Measurements from ENCODE around the gene VSIG2.

Gene VSIG2

DNA sequence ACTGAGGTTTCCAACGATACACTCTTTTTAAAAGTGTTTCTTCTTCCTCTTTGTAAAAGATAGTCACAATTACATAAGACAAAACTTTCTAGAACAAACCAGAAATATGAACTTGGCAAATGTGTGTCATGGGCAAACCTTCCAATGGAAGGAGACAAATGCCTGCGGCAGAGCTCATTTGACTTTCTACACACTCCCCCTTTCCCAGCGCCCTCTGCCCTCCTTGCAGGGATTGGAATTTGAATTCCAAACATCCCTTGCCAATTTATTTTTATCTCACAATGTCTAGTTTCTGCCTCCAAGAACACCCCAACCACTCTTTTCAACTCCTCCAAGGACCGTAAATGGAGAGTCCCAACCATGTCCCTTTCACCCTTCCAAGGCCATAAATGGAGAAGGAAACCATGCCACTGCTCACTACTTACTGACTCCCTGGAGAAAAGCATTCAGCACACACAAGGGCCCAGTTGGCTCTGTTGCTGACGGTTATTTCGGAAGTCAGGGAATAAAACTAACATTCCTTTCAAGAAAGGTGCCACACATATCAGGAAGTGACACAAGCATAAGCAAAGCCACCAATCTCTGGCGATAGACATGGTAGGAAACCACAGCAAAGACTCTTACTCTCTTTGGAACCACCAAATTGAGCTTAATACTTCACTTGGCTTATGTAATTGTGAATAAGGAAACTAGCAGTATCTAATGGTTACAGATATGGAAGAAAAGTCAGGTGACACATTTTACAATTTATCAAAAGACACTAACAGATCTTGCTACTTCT lies 25.0 kb upstream of the VSIG2 start:
- TF ChIP-seq SIN3A (IDR thresholded peaks at IDR 0.05; ENCODE audit: borderline replicate concordance, insufficient read depth, low read length) (no peak), TAF1 (IDR thresholded peaks at IDR 0.05; ENCODE audit: borderline replicate concordance, insufficient read depth, low read length) (no peak), POLR2AphosphoS5 (IDR thresholded peaks at IDR 0.05; ENCODE audit: low read depth, low read length) (no peak), FOXP2 (optimal IDR thresholded peaks at IDR 0.05; ENCODE audit: borderline replicate concordance, extremely low read depth, extremely low read length, insufficient read depth) (no peak)
- TF ChIP-seq, protein P1, sequence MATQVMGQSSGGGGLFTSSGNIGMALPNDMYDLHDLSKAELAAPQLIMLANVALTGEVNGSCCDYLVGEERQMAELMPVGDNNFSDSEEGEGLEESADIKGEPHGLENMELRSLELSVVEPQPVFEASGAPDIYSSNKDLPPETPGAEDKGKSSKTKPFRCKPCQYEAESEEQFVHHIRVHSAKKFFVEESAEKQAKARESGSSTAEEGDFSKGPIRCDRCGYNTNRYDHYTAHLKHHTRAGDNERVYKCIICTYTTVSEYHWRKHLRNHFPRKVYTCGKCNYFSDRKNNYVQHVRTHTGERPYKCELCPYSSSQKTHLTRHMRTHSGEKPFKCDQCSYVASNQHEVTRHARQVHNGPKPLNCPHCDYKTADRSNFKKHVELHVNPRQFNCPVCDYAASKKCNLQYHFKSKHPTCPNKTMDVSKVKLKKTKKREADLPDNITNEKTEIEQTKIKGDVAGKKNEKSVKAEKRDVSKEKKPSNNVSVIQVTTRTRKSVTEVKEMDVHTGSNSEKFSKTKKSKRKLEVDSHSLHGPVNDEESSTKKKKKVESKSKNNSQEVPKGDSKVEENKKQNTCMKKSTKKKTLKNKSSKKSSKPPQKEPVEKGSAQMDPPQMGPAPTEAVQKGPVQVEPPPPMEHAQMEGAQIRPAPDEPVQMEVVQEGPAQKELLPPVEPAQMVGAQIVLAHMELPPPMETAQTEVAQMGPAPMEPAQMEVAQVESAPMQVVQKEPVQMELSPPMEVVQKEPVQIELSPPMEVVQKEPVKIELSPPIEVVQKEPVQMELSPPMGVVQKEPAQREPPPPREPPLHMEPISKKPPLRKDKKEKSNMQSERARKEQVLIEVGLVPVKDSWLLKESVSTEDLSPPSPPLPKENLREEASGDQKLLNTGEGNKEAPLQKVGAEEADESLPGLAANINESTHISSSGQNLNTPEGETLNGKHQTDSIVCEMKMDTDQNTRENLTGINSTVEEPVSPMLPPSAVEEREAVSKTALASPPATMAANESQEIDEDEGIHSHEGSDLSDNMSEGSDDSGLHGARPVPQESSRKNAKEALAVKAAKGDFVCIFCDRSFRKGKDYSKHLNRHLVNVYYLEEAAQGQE (IDR thresholded peaks at IDR 0.05; ENCODE audit: insufficient read depth in 1 of 2, low read depth in 2 of 2, low read length in 2 of 2): no peak

DNA sequence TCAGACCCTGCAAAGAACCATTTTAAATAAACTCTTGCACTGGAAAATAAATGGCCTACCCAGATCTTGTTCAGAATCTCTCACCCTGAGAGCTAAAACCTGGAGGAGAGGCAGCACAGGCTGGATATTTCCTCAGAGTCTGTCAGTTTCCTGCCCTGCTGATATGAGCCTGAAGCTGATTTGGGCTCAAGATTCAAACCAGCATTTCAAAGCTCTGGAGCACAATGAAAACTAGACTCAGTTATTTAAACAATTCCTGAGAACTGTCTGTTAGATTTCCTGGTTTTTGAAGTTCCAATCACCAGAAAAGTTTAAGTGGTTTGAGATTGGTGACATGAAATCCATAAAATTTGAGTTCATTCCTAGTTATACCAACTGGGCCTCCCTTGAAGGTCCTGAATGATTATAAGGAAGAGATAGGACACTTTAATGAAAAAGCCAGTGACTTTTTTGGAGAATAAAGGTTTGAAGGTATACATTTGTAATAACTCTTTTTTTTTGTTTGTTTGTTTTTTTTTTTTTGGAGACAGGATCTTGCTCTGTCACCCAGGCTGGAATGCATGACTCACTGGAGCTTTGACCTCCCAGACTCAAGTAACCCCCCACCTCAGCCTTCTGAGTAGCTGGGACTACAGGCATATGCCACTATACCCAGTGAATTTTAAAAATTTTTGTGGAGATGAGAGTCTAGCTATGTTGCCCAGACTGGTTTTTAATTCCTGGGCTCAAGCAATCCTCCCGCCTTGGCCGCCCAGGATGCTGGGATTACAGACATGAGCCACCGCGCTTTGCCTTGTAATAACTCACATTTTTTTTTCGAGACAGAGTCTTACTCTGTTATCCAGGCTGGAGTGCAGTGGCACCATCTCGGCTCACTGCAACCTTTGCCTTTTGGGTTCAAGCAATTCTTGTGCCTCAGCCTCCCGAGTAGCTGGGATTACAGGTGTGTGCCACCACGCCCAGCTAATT lies 18.0 kb upstream of the VSIG2 start:
- TF ChIP-seq POLR2AphosphoS5 (IDR thresholded peaks at IDR 0.05; ENCODE audit: low read depth, low read length) (no peak), SIN3A (IDR thresholded peaks at IDR 0.05; ENCODE audit: borderline replicate concordance, insufficient read depth, low read length) (no peak), TAF1 (IDR thresholded peaks at IDR 0.05; ENCODE audit: borderline replicate concordance, insufficient read depth, low read length) (no peak), FOXP2 (optimal IDR thresholded peaks at IDR 0.05; ENCODE audit: borderline replicate concordance, extremely low read depth, extremely low read length, insufficient read depth) (no peak)
- TF ChIP-seq, protein P1 (IDR thresholded peaks at IDR 0.05; ENCODE audit: insufficient read depth in 1 of 2, low read depth in 2 of 2, low read length in 2 of 2): no peak

DNA sequence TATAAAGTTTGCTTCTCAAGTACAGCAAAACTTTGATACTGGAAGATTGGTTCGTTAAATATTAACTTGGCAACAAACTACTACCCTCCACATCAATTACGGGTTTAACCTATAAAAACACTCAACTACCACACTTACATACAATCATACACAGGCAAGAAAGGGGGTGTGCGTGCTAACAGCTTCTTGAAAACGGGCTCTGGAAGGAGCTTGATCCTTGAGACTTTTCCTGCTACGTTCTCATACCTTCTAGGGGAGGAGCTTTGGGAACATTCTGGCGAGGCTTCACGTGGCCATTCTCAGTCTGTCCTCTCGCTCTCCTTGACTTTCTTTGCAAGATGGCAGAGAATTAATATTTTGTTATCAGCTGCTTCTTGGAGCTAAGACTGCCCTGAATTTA lies 16.9 kb upstream of the VSIG2 start:
- TF ChIP-seq FOXP2 (optimal IDR thresholded peaks at IDR 0.05; ENCODE audit: borderline replicate concordance, extremely low read depth, extremely low read length, insufficient read depth) (no peak), TAF1 (IDR thresholded peaks at IDR 0.05; ENCODE audit: borderline replicate concordance, insufficient read depth, low read length) (no peak), SIN3A (IDR thresholded peaks at IDR 0.05; ENCODE audit: borderline replicate concordance, insufficient read depth, low read length) (no peak), POLR2AphosphoS5 (IDR thresholded peaks at IDR 0.05; ENCODE audit: low read depth, low read length) (no peak)
- TF ChIP-seq, protein P1 (IDR thresholded peaks at IDR 0.05; ENCODE audit: insufficient read depth in 1 of 2, low read depth in 2 of 2, low read length in 2 of 2): no peak

DNA sequence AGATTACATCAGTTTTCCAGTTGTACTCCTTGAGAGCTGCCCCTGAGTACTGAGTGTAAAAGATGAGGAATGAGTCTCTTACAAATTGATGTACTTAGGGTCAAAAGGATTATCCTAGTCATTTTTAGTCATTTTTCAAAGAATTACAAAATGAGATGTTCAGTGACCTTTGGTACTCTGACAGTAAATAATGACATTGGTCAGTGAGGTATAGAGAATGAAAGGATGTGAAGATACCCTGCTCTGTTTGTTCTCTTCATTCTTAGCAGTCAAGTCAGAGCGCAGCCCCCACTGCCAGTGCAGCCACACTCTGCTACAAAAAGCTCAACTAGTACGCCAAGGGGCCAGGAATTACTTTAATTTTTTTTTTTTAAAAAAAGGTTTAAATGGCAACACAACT lies 14.1 kb upstream of the VSIG2 start:
- TF ChIP-seq FOXP2 (optimal IDR thresholded peaks at IDR 0.05; ENCODE audit: borderline replicate concordance, extremely low read depth, extremely low read length, insufficient read depth): no peak
- TF ChIP-seq SIN3A (IDR thresholded peaks at IDR 0.05; ENCODE audit: borderline replicate concordance, insufficient read depth, low read length): no peak

DNA sequence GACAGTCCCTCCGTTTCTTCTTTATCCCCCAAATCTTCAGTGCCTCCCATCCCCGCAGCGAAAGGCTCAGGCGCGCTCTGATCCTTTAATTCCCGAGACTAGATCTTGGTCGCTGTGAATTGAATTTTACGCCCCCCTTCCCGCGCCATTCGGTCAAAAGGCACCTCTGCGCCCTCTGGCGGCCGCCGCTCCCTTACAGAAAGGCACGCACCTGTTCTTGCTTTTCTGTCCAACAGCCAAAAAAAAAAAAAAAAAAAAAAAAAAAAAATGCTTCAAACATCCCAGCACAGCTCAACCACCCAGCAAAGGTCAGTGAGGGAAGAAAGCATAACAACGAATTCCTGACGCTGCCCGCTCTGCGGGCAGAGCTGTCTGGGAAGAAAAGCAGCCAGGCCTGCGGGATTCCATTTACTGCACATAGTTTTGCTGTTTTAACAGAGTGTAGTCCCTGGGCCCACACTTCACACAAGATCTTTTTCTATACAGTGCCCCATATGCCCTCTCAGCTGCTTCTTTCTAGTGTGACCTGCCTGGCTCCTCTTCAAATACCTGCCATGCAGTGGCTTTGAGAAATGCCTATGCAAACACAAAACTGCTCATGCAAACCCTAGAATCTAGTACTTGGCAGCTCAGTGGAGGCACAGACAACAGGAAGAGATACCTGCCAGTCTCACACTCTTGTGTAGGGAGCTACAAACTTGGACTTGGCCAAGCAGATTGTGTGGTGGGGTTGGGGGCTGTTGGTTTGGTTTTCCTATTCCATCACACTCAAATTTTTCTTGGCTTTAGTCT lies 11.3 kb upstream of the VSIG2 start:
- TF ChIP-seq FOXP2 (optimal IDR thresholded peaks at IDR 0.05; ENCODE audit: borderline replicate concordance, extremely low read depth, extremely low read length, insufficient read depth): no peak
- TF ChIP-seq TAF1 (IDR thresholded peaks at IDR 0.05; ENCODE audit: borderline replicate concordance, insufficient read depth, low read length): no peak
- TF ChIP-seq, protein P1 (IDR thresholded peaks at IDR 0.05; ENCODE audit: insufficient read depth in 1 of 2, low read depth in 2 of 2, low read length in 2 of 2): no peak
- TF ChIP-seq SIN3A (IDR thresholded peaks at IDR 0.05; ENCODE audit: borderline replicate concordance, insufficient read depth, low read length): no peak
- no peak for TF ChIP-seq POLR2AphosphoS5 (IDR thresholded peaks at IDR 0.05; ENCODE audit: low read depth, low read length)

Data from PFSK-1 (cell line).